ENCODE measurements around the gene CAMK1G.

Gene CAMK1G

GRCh38 chr1:209630383-209631225 lies 47.1 kb downstream of the CAMK1G start:
- DNase-seq (ENCODE audit: extremely low read depth, insufficient read length) = no peak

GRCh38 chr1:209633335-209633997 lies 50.0 kb downstream of the CAMK1G start:
- Histone ChIP-seq H3K4me3 (replicated peaks; ENCODE audit: low read depth, low read length) (no peak overlapping the region), H3K27me3 (replicated peaks; ENCODE audit: control insufficient read depth, insufficient read depth, low read length) (no peaks in the 10 kb centered on the region; the same call in 1 of the 2 replicates), H3K36me3 (ENCODE audit: control insufficient read depth, insufficient read depth, low read length) (no peaks in the 10 kb centered on the region)
- TF ChIP-seq CTCF (IDR thresholded peaks at IDR 0.05; ENCODE audit: insufficient read depth, low read length, poor library complexity, severe bottlenecking) = no peak
- DNase-seq (ENCODE audit: extremely low read depth, insufficient read length) = no peak

More at GRCh38 chr1:209630383-209631225, 47.1 kb downstream of the CAMK1G start:
- Histone ChIP-seq H3K27me3 (replicated peaks; ENCODE audit: control insufficient read depth, insufficient read depth, low read length) (no peaks in the 10 kb centered on the region; the same call in 1 of the 2 replicates), H3K36me3 (ENCODE audit: control insufficient read depth, insufficient read depth, low read length) (no peaks in the 10 kb centered on the region), H3K4me3 (replicated peaks; ENCODE audit: low read depth, low read length) (no peak overlapping the region)
- TF ChIP-seq CTCF (IDR thresholded peaks at IDR 0.05; ENCODE audit: insufficient read depth, low read length, poor library complexity, severe bottlenecking) = no peak

GRCh38 chr1:209634005-209634737 lies 50.7 kb downstream of the CAMK1G start:
- no peak for DNase-seq (ENCODE audit: extremely low read depth, insufficient read length)
- no peaks in the 10 kb centered on the region; the same call in 1 of the 2 replicates for H3K27me3 ChIP-seq (replicated peaks; ENCODE audit: control insufficient read depth, insufficient read depth, low read length)
- no peak for TF ChIP-seq CTCF (IDR thresholded peaks at IDR 0.05; ENCODE audit: insufficient read depth, low read length, poor library complexity, severe bottlenecking)
- H3K36me3 ChIP-seq (ENCODE audit: control insufficient read depth, insufficient read depth, low read length) = no peaks in the 10 kb centered on the region
- no peak overlapping the region for H3K4me3 ChIP-seq (replicated peaks; ENCODE audit: low read depth, low read length)

- no peaks in the 10 kb centered on the region for H3K36me3 ChIP-seq (ENCODE audit: control insufficient read depth, insufficient read depth, low read length)
- DNase-seq (ENCODE audit: extremely low read depth, insufficient read length) = no peak
Measured at GRCh38 chr1:209635850-209636249, 52.3 kb downstream of the CAMK1G start.

GRCh38 chr1:209641832-209642172 lies 58.3 kb downstream of the CAMK1G start:
- no peak for TF ChIP-seq CTCF (IDR thresholded peaks at IDR 0.05; ENCODE audit: insufficient read depth, low read length, poor library complexity, severe bottlenecking)
- Histone ChIP-seq H3K36me3 (ENCODE audit: control insufficient read depth, insufficient read depth, low read length) (no peaks in the 10 kb centered on the region), H3K4me3 (replicated peaks; ENCODE audit: low read depth, low read length) (no peak overlapping the region), H3K27me3 (replicated peaks; ENCODE audit: control insufficient read depth, insufficient read depth, low read length) (no peaks in the 10 kb centered on the region)
- no peak for DNase-seq (ENCODE audit: extremely low read depth, insufficient read length)

More at GRCh38 chr1:209635850-209636249, 52.3 kb downstream of the CAMK1G start:
- no peak for TF ChIP-seq CTCF (IDR thresholded peaks at IDR 0.05; ENCODE audit: insufficient read depth, low read length, poor library complexity, severe bottlenecking)
- Histone ChIP-seq H3K27me3 (replicated peaks; ENCODE audit: control insufficient read depth, insufficient read depth, low read length) (no peaks in the 10 kb centered on the region; the same call in 1 of the 2 replicates), H3K4me3 (replicated peaks; ENCODE audit: low read depth, low read length) (no peak overlapping the region)

Measured in GM06990 (cell line).